AG04450 (cell line): Measurements from ENCODE around the gene PWP2. TPM values are rescaled to one million over a fixed set of nuclear protein-coding genes. Genes with fewer than 3 reads are reported as not detected.

Experiments used
- polyA plus RNA-seq: library from polyadenylated mRNA; depleted of rRNA; stranded (reverse); fragments of >200 nt; gene quantifications from 2 replicates; pipeline ENCODE4 v1.2.3, GENCODE V29; 2011; rRNA removed

Gene PWP2
- polyA plus RNA-seq, 1 experiment = 12.1 TPM

Other genes starting within 250 kb of the PWP2 start
- 36.1 and 47.2 TPM in 2 replicates for gene AGPAT3, start 242.2 kb upstream of the PWP2 start, polyA plus RNA-seq
- 26.0 and 26.8 TPM in 2 replicates for gene TRAPPC10, start 95.1 kb upstream of the PWP2 start, polyA plus RNA-seq
- gene GATD3, start 26.3 kb downstream of the PWP2 start, polyA plus RNA-seq = 52.6 and 54.0 TPM in 2 replicates
- 0.06 TPM in 1 of 2 replicates, not detected in the other for gene ICOSLG, start 133.5 kb downstream of the PWP2 start, polyA plus RNA-seq
- not detected in 2 replicates for gene DNMT3L, start 154.5 kb downstream of the PWP2 start, polyA plus RNA-seq
- gene AIRE, start 178.5 kb downstream of the PWP2 start, polyA plus RNA-seq = not detected in 2 replicates
- 44.3 and 59.1 TPM in 2 replicates for gene PFKL, start 192.7 kb downstream of the PWP2 start, polyA plus RNA-seq
- 3.7 and 7.1 TPM in 2 replicates for gene CFAP410, start 232.0 kb downstream of the PWP2 start, polyA plus RNA-seq
- not detected in 2 replicates for gene TRPM2, start 246.2 kb downstream of the PWP2 start, polyA plus RNA-seq